Gastrocnemius medialis (tissue), 4 donors: ENCODE measurements around the gene LTB4R2. TPM values are rescaled to one million over a fixed set of nuclear protein-coding genes. Genes with fewer than 3 reads are reported as not detected.

Source experiments
- ATAC-seq, 2 donors: fragments of 150-250 bp; one replicate each; pipeline ENCODE4 v1.9.1; 2016
- DNase-seq, 2 donors: peaks; one replicate each; pipeline ENCODE4 v3.0.0-alpha.2; 2019
- H3K27ac ChIP-seq, 4 donors: fragments of 200-600 bp; sonication (generic); 1 replicate in 1 of 4; 2 replicates in 3 of 4; pipeline ENCODE4 v1.5.1; 2016 to 2018; ENCODE audit warnings: mild to moderate bottlenecking in 2 of 4, moderate library complexity in 1 of 4
- H3K27me3 ChIP-seq, 3 donors: fragments of 200-600 bp; sonication (generic) in 2 of 3; 1 replicate in 1 of 3; 2 replicates in 2 of 3; pipeline versions ENCODE4 v1.5.1 to v1.6.0; 2016 to 2019; ENCODE audit warnings: mild to moderate bottlenecking in 1 of 3, moderate library complexity in 1 of 3
- H3K36me3 ChIP-seq, 2 donors: fragments of 200-600 bp; sonication (generic) in 1 of 2; one replicate each; pipeline ENCODE4 v1.5.1; 2017 to 2018
- H3K4me1 ChIP-seq, 2 donors: fragments of 200-600 bp; sonication (generic) in 1 of 2; one replicate each; pipeline ENCODE4 v1.5.1; 2016 to 2017; ENCODE audit warnings: mild to moderate bottlenecking in 2 of 2
- H3K4me3 ChIP-seq, 4 donors: fragments of 200-600 bp; sonication (generic) in 3 of 4; 1 replicate in 1 of 4; 2 replicates in 3 of 4; pipeline ENCODE4 v1.5.1; 2016 to 2019; ENCODE audit warnings: mild to moderate bottlenecking in 2 of 4
- H3K9me3 ChIP-seq, 3 donors: fragments of 200-600 bp; sonication (generic) in 2 of 3; 1 replicate in 1 of 3; 2 replicates in 2 of 3; pipeline ENCODE4 v1.5.1; 2016 to 2019
- CTCF ChIP-seq, 5 experiments: fragments of 450-650 bp in 3 of 5; fragments of 200-600 bp in 2 of 5; sonication (generic) in 2 of 5; IDR thresholded peaks in 4 of 5; conservative IDR thresholded peaks in 1 of 5; 1 replicate in 4 of 5; 2 replicates in 1 of 5; pipeline ENCODE4 v1.5.1; 2016 to 2019; ENCODE audit warnings: antibody characterized with exemption in 5 of 5, mild to moderate bottlenecking in 3 of 5, moderate library complexity in 3 of 5
- POLR2A ChIP-seq, 2 donors: fragments of 450-650 bp; IDR thresholded peaks; one replicate each; pipeline ENCODE4 v1.6.1; 2017; ENCODE audit warnings: antibody characterized with exemption in 2 of 2, mild to moderate bottlenecking in 2 of 2, moderate library complexity in 2 of 2
- in situ Hi-C, 4 donors: fragments of 200-750 bp; cut with MboI; loops; one replicate each; pipeline versions ENCODE4 v1.15.0 to v1.8.0; 2017; ENCODE audit warnings: low sequenced_read_pairs in 4 of 4
- intact Hi-C: fragments of 100-400 bp; cut with DNase I; formaldehyde crosslinking; loops from one replicate; pipeline ENCODE4 v1.15.1; 2023; ENCODE audit warnings: low total_unique reads
- total RNA-seq, 4 donors: library from RNA; depleted of rRNA; stranded (reverse); fragments of >200 nt; gene quantifications; one replicate each; pipeline versions ENCODE4 v1.1.0 to v1.2.3, GENCODE V29; 2016

Gene LTB4R2
- total RNA-seq, 4 donors from 2014 or later = 0.39 to 3.3 (median 2.0) TPM

DNA sequence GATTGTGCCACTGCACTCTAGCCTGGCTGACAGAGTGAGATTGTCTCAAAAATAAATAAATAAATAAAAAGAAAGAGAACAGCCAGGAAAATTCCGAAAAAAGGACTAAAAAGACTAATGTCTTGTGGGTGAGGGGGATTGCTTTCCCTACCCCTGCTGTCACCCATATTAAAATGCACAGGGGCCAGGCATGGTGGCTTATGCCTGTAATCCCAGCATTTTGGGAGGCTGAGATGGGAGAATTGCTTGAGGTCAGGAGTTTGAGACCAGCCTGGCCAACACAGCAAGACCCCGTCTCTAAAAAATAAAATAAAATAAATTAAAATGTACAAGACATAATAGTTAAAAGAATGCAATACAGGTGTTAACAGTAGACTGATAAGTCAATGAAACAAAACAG is 16.4 kb upstream of the LTB4R2 start:
- peaks cover 0 to 31% of the 10 kb centered on the region in 2 donors for H3K36me3 ChIP-seq

GRCh38 chr14:24296341-24297157 is 13.4 kb upstream of the LTB4R2 start:
- DNase-seq (peak in 1 of 2 donors; percentile 37), ATAC-seq (peak; percentile 32 to 39)
- no peak overlapping the region for H3K27ac ChIP-seq
- in situ Hi-C loops (loop anchor here in 3 of 4 donors (5.0 to 10.0 kb wide), 2 partner anchors 52 to 54 kb away; partner anchors contain the start of gene TINF2 (in 3 of the 3)), intact Hi-C loops (loop anchor here (10.0 kb wide), 1 partner anchor 132 kb away; the partner anchor contains the start of gene IRF9)
- no peaks in the 10 kb centered on the region for H3K27me3 ChIP-seq
- H3K9me3 ChIP-seq = no peaks in the 10 kb centered on the region
- TF ChIP-seq POLR2A (IDR thresholded peaks at IDR 0.05) (no peak), CTCF (IDR thresholded peaks at IDR 0.05 in 4 of 5, conservative IDR thresholded peaks at IDR 0.05 in 1 of 5) (peak; percentile 28 to 67 (median 53))
- no peak overlapping the region for H3K4me3 ChIP-seq
- H3K4me1 ChIP-seq = peaks cover 13 to 20% of the 10 kb centered on the region in 2 donors
- peaks cover 0 to 17% of the 10 kb centered on the region in 2 donors for H3K36me3 ChIP-seq

More for the DNA sequence above, 16.4 kb upstream of the LTB4R2 start:
- no peak for ATAC-seq
- in situ Hi-C loops (loop anchor here in 1 of 4 donors (10.0 kb wide), 1 partner anchor 49 kb away; the partner anchor contains the start of gene TINF2), intact Hi-C loops (loop anchor here (10.0 kb wide), 1 partner anchor 129 kb away; the partner anchor contains the start of gene IRF9)
- Histone ChIP-seq H3K27me3 (no peaks in the 10 kb centered on the region), H3K27ac (no peak overlapping the region), H3K4me3 (no peak overlapping the region), H3K9me3 (no peaks in the 10 kb centered on the region), H3K4me1 (no peaks in the 10 kb centered on the region)
- DNase-seq = no peak
- no peak for TF ChIP-seq POLR2A (IDR thresholded peaks at IDR 0.05)
- TF ChIP-seq CTCF (IDR thresholded peaks at IDR 0.05 in 4 of 5, conservative IDR thresholded peaks at IDR 0.05 in 1 of 5) = no peak

DNA sequence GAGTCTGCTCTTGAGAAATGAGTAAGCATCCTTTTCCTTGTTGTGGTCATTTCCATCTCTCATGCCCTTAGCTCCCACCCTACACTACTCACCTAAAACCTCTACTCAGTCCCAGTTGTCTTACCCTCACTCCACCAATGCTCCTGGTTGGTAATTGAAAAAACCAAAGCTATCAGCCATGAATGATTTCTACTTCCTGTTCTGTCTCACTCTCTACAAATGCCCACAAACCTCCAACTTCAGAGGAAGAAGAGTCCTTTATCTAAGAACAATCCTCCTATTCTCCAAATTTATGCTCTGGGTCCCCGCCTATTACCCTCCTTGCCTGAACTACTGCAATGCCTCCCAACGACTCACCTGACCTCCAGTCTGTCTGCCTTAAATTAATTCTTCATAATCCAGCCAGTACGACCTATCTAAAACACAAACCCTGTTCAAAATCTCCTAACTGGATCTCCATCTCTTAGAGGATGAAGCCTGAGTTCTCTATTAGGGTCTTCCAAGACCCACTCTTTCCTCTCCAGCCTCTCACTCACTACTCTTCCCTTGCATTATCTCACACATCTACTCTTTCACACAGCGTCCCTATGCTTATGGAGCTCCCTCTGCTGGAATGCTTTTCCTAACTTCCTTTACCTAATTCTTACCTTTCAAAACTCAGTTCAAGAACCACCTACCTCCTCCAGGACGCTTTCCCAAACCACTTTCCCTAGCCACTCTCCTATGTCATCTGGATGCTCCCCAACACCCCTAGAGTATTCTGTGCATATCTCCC is 12.6 kb upstream of the LTB4R2 start:
- Histone ChIP-seq H3K4me1 (peaks cover 13 to 20% of the 10 kb centered on the region in 2 donors), H3K36me3 (peaks cover 0 to 18% of the 10 kb centered on the region in 2 donors), H3K27ac (no peak overlapping the region), H3K27me3 (no peaks in the 10 kb centered on the region), H3K9me3 (no peaks in the 10 kb centered on the region), H3K4me3 (no peak overlapping the region)
- in situ Hi-C loops = loop anchor here in 3 of 4 donors (5.0 to 10.0 kb wide), 2 partner anchors 53 to 55 kb away; partner anchors contain the start of gene TINF2 (in 3 of the 3)
- ATAC-seq (no peak), DNase-seq (no peak)
- no peak for TF ChIP-seq POLR2A (IDR thresholded peaks at IDR 0.05)
- no peak for TF ChIP-seq CTCF (IDR thresholded peaks at IDR 0.05 in 4 of 5, conservative IDR thresholded peaks at IDR 0.05 in 1 of 5)
- intact Hi-C loops = loop anchor here (10.0 kb wide), 1 partner anchor 133 kb away; the partner anchor contains the start of gene IRF9

- Histone ChIP-seq H3K4me3 (peak overlapping the region; percentile 82 to 97 (median 88)), H3K27ac (peak overlapping the region; percentile 75 to 89 (median 88)), H3K36me3 (peaks cover 0 to 30% of the 10 kb centered on the region in 2 donors), H3K4me1 (peaks cover 13 to 20% of the 10 kb centered on the region in 2 donors), H3K27me3 (no peaks in the 10 kb centered on the region), H3K9me3 (no peaks in the 10 kb centered on the region)
- TF ChIP-seq POLR2A (IDR thresholded peaks at IDR 0.05) = no peak
- TF ChIP-seq CTCF (IDR thresholded peaks at IDR 0.05 in 4 of 5, conservative IDR thresholded peaks at IDR 0.05 in 1 of 5) = no peak
- intact Hi-C loops (loop anchor here (1.0 to 10.0 kb wide), 3 partner anchors 57 to 349 kb away; partner anchors contain the start of genes IRF9 and TINF2), in situ Hi-C loops (loop anchor here in 3 of 4 donors (5.0 to 10.0 kb wide), 2 partner anchors 54 to 57 kb away; partner anchors contain the start of gene TINF2 (in 3 of the 3))
- DNase-seq = no peak
- no peak for ATAC-seq
Measured at GRCh38 chr14:24298892-24299254, 11.1 kb upstream of the LTB4R2 start.
